Uterine smooth muscle cell (primary cell): ENCODE measurements around the gene ARHGAP27. TPM values are rescaled to one million over a fixed set of nuclear protein-coding genes. Genes with fewer than 3 reads are reported as not detected.

Source experiments
- total RNA-seq: library from RNA; depleted of rRNA; stranded (reverse); fragments of >200 nt; gene quantifications from 2 replicates; pipeline ENCODE4 v1.2.3, GENCODE V29; 2014

ARHGAP27 gene
- 4.1 and 6.4 TPM in 2 replicates for total RNA-seq

GRCh38 chr17:45432405-45433158, at the start of gene ARHGAP27:
ARHGAP27 (minus strand) TSS chr17:45432870; CDS start chr17:45430279, 2,591 bp downstream.

Other genes starting within 250 kb of the ARHGAP27 start
- 2.2 and 3.9 TPM in 2 replicates for gene FMNL1, start 211.0 kb downstream of the ARHGAP27 start, total RNA-seq
- 0.12 TPM in 1 of 2 replicates, not detected in the other for gene SPATA32, start 170.8 kb downstream of the ARHGAP27 start, total RNA-seq
- gene MAP3K14, start 115.8 kb downstream of the ARHGAP27 start, total RNA-seq: 2.7 and 2.9 TPM in 2 replicates
- 21.0 and 24.7 TPM in 2 replicates for gene PLEKHM1, start 57.9 kb upstream of the ARHGAP27 start, total RNA-seq